SK-N-SH (cell line): Measurements from ENCODE around the gene ASB5. TPM values are rescaled to one million over a fixed set of nuclear protein-coding genes. Genes with fewer than 3 reads are reported as not detected.

Source experiments
- CTCF ChIA-PET: fragments of 300-600, 350-600 bp; formaldehyde crosslinking; extraction: SDS; loops from one replicate; lab custom pipeline; 2021; lab: Yijun Ruan, JAX
- POLR2A ChIA-PET: fragments of 350-600 bp; sonication (Branson Sonifier 250); formaldehyde crosslinking; extraction: SDS; loops from one replicate; lab custom pipeline; 2020; ENCODE audit warnings: antibody characterized with exemption, inconsistent platforms; lab: Yijun Ruan, JAX
- DNase-seq: peaks from one replicate; pipeline ENCODE4 v3.0.0; 2012
- H2AFZ ChIP-seq: fragments of 200-600 bp; sonication (generic); 2 replicates; pipeline ENCODE4 v1.8.1; 2016; ENCODE audit warnings: antibody characterized with exemption, mild to moderate bottlenecking, low read depth
- H3F3A ChIP-seq: fragments of 200-600 bp; sonication (generic); replicated peaks from 2 replicates; pipeline ENCODE3; 2016; ENCODE audit warnings: antibody characterized with exemption, mild to moderate bottlenecking; ENCODE audit not compliant: insufficient read depth
- H3K27ac ChIP-seq, 2 experiments: fragments of 200-500 bp in 1 of 2; fragments of 200-600 bp in 1 of 2; sonication (Bioruptor generic) in 1 of 2; sonication (generic), shearing (Covaris generic) in 1 of 2; 2 replicates each; pipeline versions ENCODE4 v1.5.1 to v1.6.1; 2014 to 2016; ENCODE audit warnings: low read depth in 2 of 2, inconsistent platforms in 1 of 2, low read length in 1 of 2, mild to moderate bottlenecking in 1 of 2, mixed read lengths in 1 of 2
- H3K27me3 ChIP-seq: fragments of 200-600 bp; sonication (generic), shearing (Covaris generic); 2 replicates; pipeline ENCODE4 v1.6.1; 2016; ENCODE audit warnings: mixed run types; ENCODE audit not compliant: insufficient read depth
- H3K36me3 ChIP-seq, 2 experiments: fragments of 200-500 bp in 1 of 2; fragments of 200-600 bp in 1 of 2; sonication (Bioruptor generic) in 1 of 2; sonication (generic) in 1 of 2; replicated peaks in 1 of 2; 2 replicates each; pipeline versions ENCODE3 to v1.5.1; 2014 to 2016; ENCODE audit warnings: low read length in 1 of 2, mild to moderate bottlenecking in 1 of 2; ENCODE audit not compliant: insufficient read depth in 2 of 2, control insufficient read depth in 1 of 2
- H3K4me1 ChIP-seq, 2 experiments: fragments of 200-500 bp in 1 of 2; fragments of 200-600 bp in 1 of 2; sonication (Bioruptor generic) in 1 of 2; sonication (generic), shearing (Covaris generic) in 1 of 2; 2 replicates each; pipeline versions ENCODE4 v1.5.1 to v1.6.1; 2014 to 2016; ENCODE audit warnings: low read depth in 1 of 2, low read length in 1 of 2, mixed run types in 1 of 2; ENCODE audit not compliant: insufficient read depth in 2 of 2, control insufficient read depth in 1 of 2
- H3K4me2 ChIP-seq: fragments of 200-600 bp; sonication (generic), shearing (Covaris generic); 2 replicates; pipeline ENCODE4 v1.6.1; 2017; ENCODE audit warnings: mixed run types
- H3K4me3 ChIP-seq, 2 experiments: fragments of 200-500 bp in 1 of 2; fragments of 200-600 bp in 1 of 2; sonication (Bioruptor generic) in 1 of 2; sonication (generic), shearing (Covaris generic) in 1 of 2; 2 replicates each; pipeline versions ENCODE4 v1.5.1 to v1.8.1; 2014 to 2016; ENCODE audit warnings: low read depth in 2 of 2, inconsistent platforms in 1 of 2, low read length in 1 of 2, mild to moderate bottlenecking in 1 of 2, mixed read lengths in 1 of 2, moderate library complexity in 1 of 2
- H3K79me2 ChIP-seq: fragments of 200-600 bp; sonication (generic); 2 replicates; pipeline ENCODE4 v1.8.1; 2017; ENCODE audit warnings: mild to moderate bottlenecking; ENCODE audit not compliant: insufficient read depth
- H3K9ac ChIP-seq: fragments of 200-600 bp; sonication (generic); 2 replicates; pipeline ENCODE4 v1.6.1; 2017; ENCODE audit warnings: mixed run types
- H3K9me2 ChIP-seq: fragments of 200-600 bp; sonication (generic); 2 replicates; pipeline ENCODE4 v1.6.1; 2017; ENCODE audit warnings: mixed run types
- H3K9me3 ChIP-seq: fragments of 200-600 bp; sonication (generic); 2 replicates; pipeline ENCODE4 v1.6.1; 2017; ENCODE audit warnings: mixed run types, mild to moderate bottlenecking, moderate library complexity
- H4K20me1 ChIP-seq: fragments of 200-600 bp; sonication (generic); 2 replicates; pipeline ENCODE4 v1.6.1; 2017; ENCODE audit warnings: mild to moderate bottlenecking, mixed run types; ENCODE audit not compliant: insufficient read depth
- CHD2 ChIP-seq: fragments of 150-350 bp; IDR thresholded peaks from 2 replicates; pipeline ENCODE4 v1.6.1; 2018; ENCODE audit warnings: low read length; ENCODE audit not compliant: partially characterized antibody
- ELF1 ChIP-seq: IDR thresholded peaks from 2 replicates; pipeline ENCODE4 v1.4.0; 2012
- FOSL2 ChIP-seq: IDR thresholded peaks from 2 replicates; pipeline ENCODE4 v1.4.0; 2012; ENCODE audit warnings: low read depth, mild to moderate bottlenecking, moderate library complexity, borderline replicate concordance
- FOXM1 ChIP-seq: IDR thresholded peaks from 2 replicates; pipeline ENCODE4 v1.4.0; 2012; ENCODE audit warnings: low read depth, mild to moderate bottlenecking
- GATA2 ChIP-seq: sonication (generic); formaldehyde crosslinking; IDR thresholded peaks from 2 replicates; pipeline ENCODE4 v1.5.0; 2020; ENCODE audit warnings: mild to moderate bottlenecking, missing genetic modification reagents
- NFIC ChIP-seq: IDR thresholded peaks from 2 replicates; pipeline ENCODE4 v1.4.0; 2012; ENCODE audit warnings: borderline replicate concordance
- SMC3 ChIP-seq: IDR thresholded peaks from 2 replicates; pipeline ENCODE4 v1.6.1; 2012; ENCODE audit warnings: low read depth, low read length, improper control_type of control experiment
- TAF1 ChIP-seq: IDR thresholded peaks from 2 replicates; pipeline ENCODE4 v1.6.1; 2012; ENCODE audit warnings: low read depth, mild to moderate bottlenecking, low read length, moderate library complexity, borderline replicate concordance
- WGBS: methylation state at CpG from one replicate; pipeline ENCODE4 v1.1.6; 2017; ENCODE audit warnings: low lambda C conversion rate; 5-methylcytosine and 5-hydroxymethylcytosine counted together
- polyA plus RNA-seq, 3 experiments: library from polyadenylated mRNA; depleted of rRNA; stranded (reverse); fragments of >200 nt; gene quantifications; 2 replicates each; pipeline ENCODE4 v1.2.3, GENCODE V29; 2012
- TF ChIP-seq, protein P1 (sequence below): IDR thresholded peaks from 2 replicates; pipeline ENCODE4 v1.4.0; 2012; ENCODE audit warnings: low read depth, borderline replicate concordance
- TF ChIP-seq, protein P2 (sequence below): IDR thresholded peaks from 2 replicates; pipeline ENCODE4 v1.4.0; 2012; ENCODE audit warnings: low read depth
- TF ChIP-seq, protein P3 (sequence below): fragments of 200-600 bp; sonication (generic); IDR thresholded peaks from 2 replicates; pipeline ENCODE4 v1.6.1; 2017; ENCODE audit warnings: antibody characterized with exemption, mild to moderate bottlenecking, moderate library complexity

Gene ASB5
- polyA plus RNA-seq, 1 of the 3 experiments (the other 2 are of a cell fraction): 0.13 TPM

DNA sequence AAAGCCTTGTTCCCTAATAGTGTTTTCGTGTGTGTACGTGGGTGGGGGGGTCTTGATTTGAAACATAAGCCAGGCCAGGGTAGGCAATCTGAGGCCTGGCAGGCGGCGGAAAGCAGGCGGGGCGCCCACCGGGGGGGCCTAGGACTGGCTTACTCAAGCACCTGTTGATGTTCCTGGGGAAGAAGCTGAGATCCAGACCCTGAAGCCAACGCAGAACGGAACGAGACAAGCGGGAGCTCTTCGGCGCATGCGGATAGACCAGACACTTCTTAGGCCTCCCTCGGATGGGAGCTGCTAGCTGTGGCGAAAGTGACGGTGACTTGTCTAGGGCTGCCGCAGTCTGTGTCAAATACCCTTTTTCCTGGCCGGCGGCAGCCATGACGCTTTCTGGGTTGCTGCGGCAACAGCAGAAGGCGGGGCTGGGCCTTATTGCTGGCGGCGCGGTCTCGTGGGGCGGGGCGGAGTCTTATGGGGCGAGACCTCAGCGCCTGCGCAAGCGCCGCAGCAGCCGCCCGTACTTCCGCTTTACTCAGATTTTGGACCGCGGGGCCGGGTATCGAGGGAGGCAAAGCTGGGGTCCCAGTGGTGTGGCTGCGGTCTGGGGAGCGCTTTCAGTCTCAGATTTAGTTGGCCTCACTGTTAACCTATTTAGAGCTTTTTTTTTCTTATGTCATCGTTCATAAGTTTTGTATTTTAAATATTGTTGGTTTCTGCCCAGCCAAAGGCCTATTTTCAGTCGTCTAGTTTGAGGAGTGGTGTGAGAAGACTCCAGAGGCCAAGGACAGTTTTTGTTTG lies 73.6 kb downstream of the ASB5 start, which contains the start of gene SPATA4 (continued):
- TF ChIP-seq, protein P1, sequence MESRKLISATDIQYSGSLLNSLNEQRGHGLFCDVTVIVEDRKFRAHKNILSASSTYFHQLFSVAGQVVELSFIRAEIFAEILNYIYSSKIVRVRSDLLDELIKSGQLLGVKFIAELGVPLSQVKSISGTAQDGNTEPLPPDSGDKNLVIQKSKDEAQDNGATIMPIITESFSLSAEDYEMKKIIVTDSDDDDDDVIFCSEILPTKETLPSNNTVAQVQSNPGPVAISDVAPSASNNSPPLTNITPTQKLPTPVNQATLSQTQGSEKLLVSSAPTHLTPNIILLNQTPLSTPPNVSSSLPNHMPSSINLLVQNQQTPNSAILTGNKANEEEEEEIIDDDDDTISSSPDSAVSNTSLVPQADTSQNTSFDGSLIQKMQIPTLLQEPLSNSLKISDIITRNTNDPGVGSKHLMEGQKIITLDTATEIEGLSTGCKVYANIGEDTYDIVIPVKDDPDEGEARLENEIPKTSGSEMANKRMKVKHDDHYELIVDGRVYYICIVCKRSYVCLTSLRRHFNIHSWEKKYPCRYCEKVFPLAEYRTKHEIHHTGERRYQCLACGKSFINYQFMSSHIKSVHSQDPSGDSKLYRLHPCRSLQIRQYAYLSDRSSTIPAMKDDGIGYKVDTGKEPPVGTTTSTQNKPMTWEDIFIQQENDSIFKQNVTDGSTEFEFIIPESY: no peak
- no peak for TF ChIP-seq GATA2
- peak; percentile 94 for TF ChIP-seq ELF1
- TF ChIP-seq NFIC: no peak
- TF ChIP-seq SMC3: no peak
- TF ChIP-seq, protein P2, sequence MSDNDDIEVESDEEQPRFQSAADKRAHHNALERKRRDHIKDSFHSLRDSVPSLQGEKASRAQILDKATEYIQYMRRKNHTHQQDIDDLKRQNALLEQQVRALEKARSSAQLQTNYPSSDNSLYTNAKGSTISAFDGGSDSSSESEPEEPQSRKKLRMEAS: peak; percentile 84; the same call in 1 of the 2 replicates
- peak; percentile 89 for TF ChIP-seq TAF1
- TF ChIP-seq, protein P3, sequence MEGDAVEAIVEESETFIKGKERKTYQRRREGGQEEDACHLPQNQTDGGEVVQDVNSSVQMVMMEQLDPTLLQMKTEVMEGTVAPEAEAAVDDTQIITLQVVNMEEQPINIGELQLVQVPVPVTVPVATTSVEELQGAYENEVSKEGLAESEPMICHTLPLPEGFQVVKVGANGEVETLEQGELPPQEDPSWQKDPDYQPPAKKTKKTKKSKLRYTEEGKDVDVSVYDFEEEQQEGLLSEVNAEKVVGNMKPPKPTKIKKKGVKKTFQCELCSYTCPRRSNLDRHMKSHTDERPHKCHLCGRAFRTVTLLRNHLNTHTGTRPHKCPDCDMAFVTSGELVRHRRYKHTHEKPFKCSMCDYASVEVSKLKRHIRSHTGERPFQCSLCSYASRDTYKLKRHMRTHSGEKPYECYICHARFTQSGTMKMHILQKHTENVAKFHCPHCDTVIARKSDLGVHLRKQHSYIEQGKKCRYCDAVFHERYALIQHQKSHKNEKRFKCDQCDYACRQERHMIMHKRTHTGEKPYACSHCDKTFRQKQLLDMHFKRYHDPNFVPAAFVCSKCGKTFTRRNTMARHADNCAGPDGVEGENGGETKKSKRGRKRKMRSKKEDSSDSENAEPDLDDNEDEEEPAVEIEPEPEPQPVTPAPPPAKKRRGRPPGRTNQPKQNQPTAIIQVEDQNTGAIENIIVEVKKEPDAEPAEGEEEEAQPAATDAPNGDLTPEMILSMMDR: no peak
- no peak for TF ChIP-seq CHD2

DNA sequence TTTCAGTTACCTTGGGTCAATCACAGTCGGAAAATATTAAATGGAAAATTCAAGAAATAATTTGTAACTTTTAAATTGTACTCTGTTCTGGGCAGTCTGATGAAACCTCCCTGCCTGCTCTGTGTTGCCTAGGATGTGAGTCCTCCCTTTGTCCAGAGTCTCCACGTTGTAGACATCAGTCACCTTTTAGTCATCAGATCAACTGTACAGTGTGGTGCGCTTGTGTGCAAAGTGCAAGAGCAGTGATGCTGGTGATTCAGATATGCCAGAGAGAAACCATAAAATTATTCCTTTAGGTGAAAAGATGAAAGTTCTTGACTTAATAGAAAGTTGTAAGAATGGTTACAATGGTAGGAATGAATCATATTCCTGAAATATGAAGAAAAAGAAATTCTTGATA lies 75.1 kb downstream of the ASB5 start:
- H4K20me1 ChIP-seq: no peaks in the 10 kb centered on the region
- no peaks in the 10 kb centered on the region for H3K36me3 ChIP-seq
- H3K27me3 ChIP-seq: no peaks in the 10 kb centered on the region
- H3K79me2 ChIP-seq: no peaks in the 10 kb centered on the region
- ChIA-PET CTCF (no interaction called here), POLR2A (no interaction called here)
- H3K9ac ChIP-seq: peak overlapping the region; percentile 57; the same call in 1 of the 2 replicates
- H2AFZ ChIP-seq: peak overlapping the region; percentile 64; the same call in 1 of the 2 replicates
- H3K4me1 ChIP-seq: peaks cover 12 to 18% of the 10 kb centered on the region in 2 experiments; a peak in 3 of 4 replicates
- H3F3A ChIP-seq: peaks cover 33% of the 10 kb centered on the region
- peak; percentile 27; the same call in 1 of the 2 replicates for TF ChIP-seq FOSL2
- no peak for TF ChIP-seq ELF1
- no peak for TF ChIP-seq FOXM1
- WGBS: 18% methylated on average over 3 of the region's 3 CpGs
- DNase-seq: no peak
- H3K27ac ChIP-seq: peak overlapping the region in 1 of 2 experiments; percentile 62; a peak in 2 of 4 replicates
- H3K9me3 ChIP-seq: no peaks in the 10 kb centered on the region
- H3K4me2 ChIP-seq: peak overlapping the region; percentile 56
- no peak overlapping the region for H3K4me3 ChIP-seq
- no peaks in the 10 kb centered on the region for H3K9me2 ChIP-seq
